ENCODE measurements around the gene CALCB.

The CALCB gene

GRCh38 chr11:15074206-15075161 lies 1.1 kb downstream of the CALCB start:
- DNase-seq (ENCODE audit: low read depth in 2 of 2) = peak; percentile 77 to 90

GRCh38 chr11:15075162-15075526 lies 1.8 kb downstream of the CALCB start:
- no peak for DNase-seq (ENCODE audit: low read depth in 2 of 2)

- DNase-seq (ENCODE audit: low read depth in 2 of 2) = no peak
Measured at GRCh38 chr11:15091175-15091574, 17.8 kb downstream of the CALCB start.

GRCh38 chr11:15091625-15092024 lies 18.2 kb downstream of the CALCB start:
- DNase-seq (ENCODE audit: low read depth in 2 of 2) = no peak

GRCh38 chr11:15093432-15093831 lies 20.0 kb downstream of the CALCB start:
- DNase-seq (ENCODE audit: low read depth in 2 of 2) = no peak

GRCh38 chr11:15095736-15096228 lies 22.4 kb downstream of the CALCB start:
- DNase-seq (ENCODE audit: low read depth in 2 of 2) = no peak

GRCh38 chr11:15097411-15097810 lies 24.0 kb downstream of the CALCB start:
- no peak for DNase-seq (ENCODE audit: low read depth in 2 of 2)

- DNase-seq (ENCODE audit: low read depth in 2 of 2) = no peak
Measured at GRCh38 chr11:15099267-15099666, 25.9 kb downstream of the CALCB start.

GRCh38 chr11:15101072-15101709 lies 27.8 kb downstream of the CALCB start:
- DNase-seq (ENCODE audit: low read depth in 2 of 2) = peak; percentile 27 to 29

- no peak for DNase-seq (ENCODE audit: low read depth in 2 of 2)
Measured at GRCh38 chr11:15104166-15104565, 30.8 kb downstream of the CALCB start.

GRCh38 chr11:15106201-15106965 lies 33.0 kb downstream of the CALCB start:
- DNase-seq (ENCODE audit: low read depth in 2 of 2) = no peak

GRCh38 chr11:15107730-15108515 lies 34.5 kb downstream of the CALCB start:
- DNase-seq (ENCODE audit: low read depth in 2 of 2) = no peak

GRCh38 chr11:15108592-15109130 lies 35.3 kb downstream of the CALCB start:
- no peak for DNase-seq (ENCODE audit: low read depth in 2 of 2)

- DNase-seq (ENCODE audit: low read depth in 2 of 2) = no peak
Measured at GRCh38 chr11:15109602-15110001, 36.2 kb downstream of the CALCB start.

GRCh38 chr11:15111215-15111614 lies 37.8 kb downstream of the CALCB start:
- no peak for DNase-seq (ENCODE audit: low read depth in 2 of 2)

GRCh38 chr11:15112131-15112541 lies 38.7 kb downstream of the CALCB start:
- DNase-seq (ENCODE audit: low read depth in 2 of 2) = no peak

GRCh38 chr11:15113381-15113780 lies 40.0 kb downstream of the CALCB start:
- no peak for DNase-seq (ENCODE audit: low read depth in 2 of 2)

GRCh38 chr11:15114501-15115475 lies 41.4 kb downstream of the CALCB start, which contains the start of gene INSC:
TSS of gene INSC (plus strand) at chr11:15114923. CDS start at chr11:15149175, 34,252 bp downstream.
- DNase-seq (ENCODE audit: low read depth in 2 of 2) = no peak

GRCh38 chr11:15115686-15116085 lies 42.3 kb downstream of the CALCB start:
- DNase-seq (ENCODE audit: low read depth in 2 of 2) = no peak

- DNase-seq (ENCODE audit: low read depth in 2 of 2) = no peak
Measured at GRCh38 chr11:15117751-15118150, 44.4 kb downstream of the CALCB start.
